GM04504 (cell line): Measurements from ENCODE around the gene AGPS.
"Not testable (repeated sequence)": the region's sequence is repeated elsewhere in the genome, so short reads cannot be mapped to it uniquely, and the experiment has no call there.

ENCODE experiments used
- DNase-seq: peaks from one replicate; pipeline ENCODE4 v3.0.0-alpha.2; 2012; ENCODE audit warnings: low read depth

The AGPS gene

DNA sequence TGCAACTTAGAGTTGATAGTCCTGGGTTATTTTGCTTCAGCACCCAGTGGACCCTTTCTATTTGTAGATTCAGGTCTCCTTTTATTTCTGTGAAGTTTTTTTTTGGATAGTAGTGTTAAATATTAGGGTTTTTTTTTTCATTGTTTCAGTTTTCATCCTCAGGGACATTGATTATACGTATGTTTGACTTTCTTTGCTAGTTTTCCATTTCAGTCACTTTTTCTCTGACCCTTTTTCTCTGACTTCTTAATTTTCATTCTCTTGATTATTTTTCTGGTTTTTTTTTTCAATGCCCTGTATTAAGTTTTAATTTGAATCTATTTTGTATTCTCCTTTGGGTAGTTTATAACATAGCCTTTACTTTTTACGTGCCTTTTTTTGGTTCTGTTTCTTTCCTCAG, 79.4 kb downstream of the AGPS start:
- DNase-seq: no peak

DNA sequence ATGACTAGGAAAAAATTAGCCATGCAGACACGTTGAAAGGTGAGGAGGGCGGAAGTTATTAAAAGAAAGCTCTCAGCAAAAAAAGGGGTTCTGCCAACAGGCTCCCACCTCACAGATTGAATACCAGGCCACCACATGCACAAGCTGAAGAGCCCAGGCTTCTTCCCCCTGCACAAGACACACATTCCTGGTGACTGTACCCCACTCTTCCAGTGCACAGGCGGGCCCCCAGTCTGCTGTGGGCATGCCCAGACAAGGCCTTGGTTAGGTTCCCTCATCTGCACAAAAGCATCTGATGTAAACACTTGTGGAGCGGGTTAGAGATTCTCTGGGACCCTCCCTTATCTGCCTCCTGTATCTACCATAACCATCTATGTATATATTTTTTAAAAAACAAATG, 81.7 kb downstream of the AGPS start:
- DNase-seq: no peak

DNA sequence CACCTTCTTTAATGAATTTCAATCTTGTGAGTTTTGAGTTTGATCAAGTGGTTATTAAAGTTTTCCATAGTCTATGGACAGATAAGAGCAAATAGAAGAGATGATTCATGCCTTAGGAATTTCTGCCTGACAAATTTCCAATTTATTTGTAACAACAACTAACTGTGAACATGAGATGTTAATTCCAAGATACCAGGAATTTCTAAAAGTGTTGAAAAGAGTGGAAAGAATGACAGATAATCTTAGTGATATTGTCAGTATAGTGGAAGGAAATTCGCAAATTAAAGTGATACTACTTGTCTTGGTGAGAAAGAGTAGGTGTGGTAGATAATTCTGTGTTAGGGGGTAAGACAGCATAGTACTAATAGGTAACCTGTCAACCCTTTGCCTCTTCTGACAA, 82.4 kb downstream of the AGPS start:
- DNase-seq: no peak

DNA sequence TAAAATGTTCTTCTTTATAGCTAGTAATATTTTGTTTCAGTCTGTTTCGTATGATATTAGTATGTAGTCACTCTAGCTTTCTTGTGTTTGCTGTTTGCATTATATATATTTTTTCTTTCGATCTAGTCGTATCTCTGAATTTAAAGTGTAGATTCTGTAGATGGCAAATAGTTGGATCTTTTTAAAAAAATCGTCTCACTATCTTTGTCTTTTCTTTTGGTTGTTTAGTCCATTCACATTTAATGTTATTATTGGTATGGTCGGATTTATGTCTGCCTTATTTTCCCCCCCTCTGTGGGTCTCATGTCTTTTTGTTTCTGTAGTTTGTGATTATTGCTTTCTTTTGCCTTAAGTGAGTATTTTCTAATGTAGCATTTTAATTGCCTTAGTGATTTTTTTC, 84.3 kb downstream of the AGPS start:
- no peak for DNase-seq

DNA sequence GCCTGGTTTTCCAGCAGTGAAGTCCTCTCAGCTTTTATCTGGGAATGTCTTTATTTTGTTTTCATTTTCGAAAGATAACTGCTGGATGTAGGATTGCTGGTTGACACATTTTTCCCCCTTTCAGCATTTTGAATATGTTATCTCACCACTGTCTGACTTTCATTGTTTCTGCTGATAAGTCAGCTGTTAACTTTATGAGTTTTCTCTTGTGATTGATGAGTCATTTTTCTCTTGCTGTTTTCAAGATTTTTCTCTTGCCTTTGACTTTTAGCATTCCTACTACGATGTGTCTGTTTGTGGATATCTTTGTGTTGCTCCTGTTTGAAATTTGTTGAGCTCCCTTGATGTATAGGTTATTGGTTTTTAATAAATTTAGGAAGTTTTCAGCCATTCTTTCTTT, 85.5 kb downstream of the AGPS start:
- DNase-seq: no peak

DNA sequence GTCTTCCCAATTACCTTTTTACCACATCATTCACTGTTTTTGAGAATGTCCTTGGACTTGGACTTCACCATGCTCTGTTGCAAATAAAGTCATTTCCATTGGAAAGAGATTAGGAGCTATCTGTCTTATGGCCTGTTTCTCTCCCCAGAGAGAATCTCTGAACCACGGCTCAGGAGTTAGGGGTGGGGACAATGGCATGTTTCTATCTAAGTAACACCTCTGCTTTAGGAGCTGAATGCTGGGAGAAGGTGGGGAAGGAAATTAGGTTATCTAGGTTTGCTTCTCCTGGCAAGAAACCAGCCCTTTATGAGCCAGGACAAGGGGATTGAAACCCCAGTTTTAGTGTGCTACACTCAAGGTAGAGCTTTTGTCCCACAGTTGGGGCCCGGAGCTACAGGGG, 86.3 kb downstream of the AGPS start:
- no peak for DNase-seq

DNA sequence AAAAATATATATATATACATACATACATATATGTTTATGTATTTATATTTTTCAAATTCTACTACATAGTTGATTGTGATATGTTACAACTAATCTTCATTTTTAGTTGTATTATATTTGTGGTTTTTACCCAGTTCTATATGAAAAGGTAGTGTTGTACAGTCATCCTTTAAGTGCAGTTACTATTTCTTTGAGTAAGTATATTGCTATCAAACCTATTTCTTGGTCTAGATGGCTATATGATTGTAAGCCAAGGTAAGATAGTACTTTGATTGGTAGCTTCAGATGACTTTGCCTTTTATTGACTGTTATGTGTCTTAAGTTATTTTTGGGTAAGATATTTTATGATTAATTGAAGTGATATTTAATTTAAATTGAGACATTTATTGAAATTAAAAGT, 89.6 kb downstream of the AGPS start:
- DNase-seq: no peak

DNA sequence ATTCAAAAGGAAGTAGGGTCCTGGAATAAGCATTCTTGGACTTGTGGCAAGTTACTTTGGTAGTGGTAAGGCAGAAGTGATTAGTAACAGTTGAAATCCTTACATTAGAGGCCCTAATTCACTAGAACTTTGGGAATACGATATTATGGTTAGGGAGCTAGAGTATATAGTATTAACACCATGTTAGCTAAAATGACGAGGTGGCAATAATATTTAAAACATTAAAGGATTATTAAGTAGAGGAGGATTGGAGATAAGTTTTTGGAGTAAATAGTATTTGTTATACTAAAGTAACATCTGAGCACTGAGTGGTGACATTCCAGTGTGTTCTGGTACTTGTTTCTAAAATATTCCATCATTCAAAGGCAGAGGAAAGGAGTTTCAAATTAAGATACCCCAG, 91.0 kb downstream of the AGPS start:
- no peak for DNase-seq

DNA sequence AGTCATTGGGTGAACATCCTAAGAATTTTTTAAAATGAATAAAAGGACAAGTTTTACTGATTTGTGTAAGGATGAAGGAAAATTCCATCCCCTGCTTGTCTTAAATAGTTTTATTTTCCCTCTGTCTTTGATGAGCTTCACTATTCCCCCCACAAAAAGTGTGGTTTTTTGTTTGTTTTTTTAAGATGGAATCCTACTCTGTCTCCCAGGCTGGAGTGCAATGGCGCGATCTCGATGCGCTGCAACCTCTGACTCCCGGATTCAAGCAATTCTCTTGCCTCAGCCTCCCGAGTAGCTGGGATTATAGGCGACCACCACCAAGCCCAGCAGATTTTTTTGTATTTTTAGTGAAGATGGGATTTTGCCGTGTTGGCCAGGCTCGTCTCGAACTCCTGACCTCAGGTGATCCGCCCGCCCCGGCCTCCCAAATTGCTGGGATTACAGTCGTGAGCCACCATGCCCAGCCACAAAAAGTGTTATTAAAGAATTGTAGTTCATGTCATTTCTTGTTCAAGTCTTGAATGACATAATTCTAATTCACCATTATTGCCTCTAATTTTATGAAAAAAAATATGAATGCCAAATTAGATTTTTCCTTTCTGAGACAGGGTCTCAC, 91.7 kb downstream of the AGPS start:
- no peak for DNase-seq

DNA sequence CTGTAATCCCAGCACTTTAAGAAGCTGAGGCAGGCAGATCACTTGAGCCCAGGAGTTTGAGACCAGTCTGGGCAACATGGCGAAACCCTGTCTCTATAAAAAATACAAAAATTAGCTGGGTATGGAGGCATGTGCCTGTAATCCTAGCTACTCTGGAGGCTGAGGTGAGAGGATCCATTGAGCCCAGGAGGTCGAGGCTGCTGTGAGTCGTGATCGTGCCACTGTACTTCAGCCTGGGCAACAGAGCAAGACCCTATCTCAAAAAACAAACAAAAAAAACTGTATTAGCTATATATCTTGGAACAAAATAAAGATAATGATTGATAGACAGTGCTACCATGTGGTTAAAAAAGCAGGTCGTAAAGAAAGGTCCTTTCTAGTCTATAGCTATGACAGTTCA, 93.1 kb downstream of the AGPS start:
- DNase-seq: not testable (repeated sequence)

DNA sequence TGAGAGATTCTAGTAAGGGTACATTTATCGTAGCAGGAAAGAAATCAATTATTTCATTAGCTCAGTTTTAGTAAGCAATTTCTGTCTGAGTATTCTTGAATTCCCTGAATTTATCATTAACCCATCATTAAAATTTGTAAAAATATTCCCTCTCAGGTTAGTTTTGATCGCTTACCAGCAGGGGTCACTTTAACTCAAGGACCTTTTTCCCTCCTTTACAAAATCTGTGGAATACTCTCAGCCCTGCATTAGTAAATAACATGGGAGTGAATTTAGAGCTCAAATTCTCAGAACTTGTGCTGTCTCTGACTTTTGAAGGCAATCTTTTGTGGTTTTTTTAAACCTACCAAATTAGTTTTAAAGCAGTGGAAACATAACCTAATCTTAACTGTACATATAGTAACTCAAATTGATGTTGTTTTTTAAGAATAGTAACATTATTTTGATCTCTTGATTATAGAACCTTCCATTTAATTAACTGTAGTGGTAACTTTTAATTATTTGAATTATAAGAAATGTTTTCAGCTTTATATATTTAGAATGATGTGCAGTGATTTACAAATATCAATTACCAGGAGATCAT, 97.2 kb downstream of the AGPS start:
- peak; percentile 12 for DNase-seq

DNA sequence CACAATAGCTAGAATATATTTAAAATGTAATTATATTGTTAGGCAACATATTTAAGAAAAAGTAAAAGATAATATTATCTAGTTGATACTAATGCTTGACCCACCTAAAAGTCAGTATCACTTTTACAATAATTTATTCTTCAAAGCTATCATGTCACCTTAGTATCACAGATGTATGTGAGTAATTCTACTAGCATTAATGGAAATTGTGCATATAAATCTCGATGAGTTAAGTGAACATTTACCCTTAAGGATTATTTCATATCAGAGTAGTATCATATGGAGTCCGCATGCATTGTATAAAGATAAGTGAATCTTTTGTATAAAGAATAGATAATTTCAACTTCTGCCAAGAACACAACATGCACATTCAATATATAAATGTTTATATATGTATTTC, 103.4 kb downstream of the AGPS start:
- DNase-seq: no peak

DNA sequence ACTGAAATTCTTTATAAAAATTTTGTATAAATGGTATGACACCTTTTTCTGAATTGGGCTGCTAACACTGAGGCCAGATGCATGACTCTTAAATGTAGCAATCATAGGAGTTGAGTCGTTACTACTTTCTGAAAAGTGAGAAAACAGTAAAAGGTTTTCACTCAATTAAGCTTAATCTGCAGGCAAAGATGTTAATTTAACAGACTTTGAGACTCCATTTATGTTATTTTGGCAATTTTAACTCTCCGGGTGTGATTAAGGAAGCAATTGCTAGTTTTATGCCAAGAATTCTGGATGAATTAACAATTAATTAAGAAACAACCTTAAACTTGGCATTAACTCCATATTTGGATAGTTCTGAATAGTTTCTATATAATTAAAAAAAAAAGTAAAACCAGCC, 104.3 kb downstream of the AGPS start:
- no peak for DNase-seq

DNA sequence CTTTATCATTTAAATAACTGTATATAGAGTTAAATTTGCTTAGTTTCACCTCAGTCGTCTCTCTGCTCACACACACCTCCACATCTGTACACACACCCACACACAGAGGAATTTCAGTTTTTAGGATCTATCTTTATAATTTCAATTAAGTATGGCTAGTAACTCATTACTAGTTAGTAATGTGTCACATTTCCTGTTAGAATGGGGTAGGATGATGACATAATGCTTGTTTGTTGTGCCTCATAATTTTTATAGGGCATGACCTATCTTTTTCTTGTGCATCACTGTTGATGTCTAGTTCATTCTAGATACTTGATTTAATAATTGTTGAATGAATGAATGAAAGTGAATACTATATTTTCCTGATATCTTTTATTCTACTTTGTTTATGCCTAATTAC, 108.6 kb downstream of the AGPS start:
- DNase-seq: no peak

DNA sequence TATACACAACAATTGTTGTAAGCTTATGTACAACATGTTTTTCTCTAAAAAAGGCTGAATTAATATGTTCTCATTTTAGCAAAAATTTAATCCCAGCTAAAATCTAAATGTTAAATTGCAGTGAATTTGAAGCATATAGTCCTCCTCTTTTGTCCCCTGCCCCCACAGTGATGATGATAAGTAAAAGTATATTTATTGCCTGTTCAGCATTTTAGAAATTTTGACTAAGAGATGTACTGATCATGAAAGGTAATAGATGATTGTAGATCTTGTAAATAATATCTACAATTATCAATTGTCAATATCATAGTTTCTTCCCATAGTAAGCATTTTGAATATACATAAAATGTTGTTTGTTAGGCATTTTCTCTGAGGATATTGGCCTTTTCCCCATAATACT, 113.9 kb downstream of the AGPS start:
- no peak for DNase-seq

DNA sequence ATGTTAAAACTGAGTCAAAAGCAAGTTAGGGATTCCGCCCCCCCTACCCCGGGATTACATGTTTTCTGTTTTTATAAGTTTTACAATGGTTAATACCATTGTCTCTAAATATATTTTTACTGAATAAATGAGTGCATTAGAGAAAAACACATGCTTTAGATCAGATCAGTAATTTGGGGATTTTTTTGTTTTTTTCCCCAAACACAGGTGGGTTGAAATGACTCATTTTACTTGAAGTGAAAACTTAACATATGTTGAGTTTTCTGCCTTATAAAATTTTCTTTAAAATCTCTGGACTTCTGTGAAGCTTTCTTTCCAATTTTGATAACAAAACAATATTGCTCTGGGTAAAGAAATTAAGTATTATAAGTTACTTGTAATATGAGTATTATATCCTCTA, 114.4 kb downstream of the AGPS start:
- DNase-seq: no peak

DNA sequence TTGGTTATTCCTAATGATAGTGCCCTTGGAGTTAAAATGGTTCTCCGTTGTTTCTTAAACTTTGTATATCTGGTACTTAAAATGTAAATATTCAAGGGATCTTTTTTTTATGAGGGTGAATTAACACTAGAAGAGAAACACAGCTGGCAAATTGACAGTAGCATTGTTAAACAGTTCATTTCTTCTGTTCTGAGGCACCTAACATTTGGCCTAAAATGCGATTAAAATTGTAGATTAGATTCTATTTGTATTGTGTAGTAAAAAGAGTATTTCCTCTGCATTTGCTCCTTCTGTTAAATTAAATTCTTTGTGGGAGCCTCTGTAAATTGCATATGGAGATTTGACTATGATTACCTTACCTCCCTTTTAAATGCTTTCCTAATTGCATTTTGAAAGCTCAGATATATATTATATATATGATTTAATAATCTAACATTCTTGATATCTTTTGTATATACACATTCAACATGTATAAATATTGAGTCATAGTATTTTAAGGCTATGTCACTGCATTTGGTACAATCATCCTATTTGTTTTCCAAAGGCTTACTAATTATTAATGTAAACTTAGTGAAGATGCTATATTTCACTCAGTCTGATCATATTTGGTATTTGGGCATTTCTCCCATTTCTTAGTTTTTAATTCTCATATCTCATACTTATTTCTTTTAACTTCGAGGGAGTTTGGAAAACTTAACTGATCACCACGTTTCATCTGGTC, 124.4 kb downstream of the AGPS start:
- no peak for DNase-seq

DNA sequence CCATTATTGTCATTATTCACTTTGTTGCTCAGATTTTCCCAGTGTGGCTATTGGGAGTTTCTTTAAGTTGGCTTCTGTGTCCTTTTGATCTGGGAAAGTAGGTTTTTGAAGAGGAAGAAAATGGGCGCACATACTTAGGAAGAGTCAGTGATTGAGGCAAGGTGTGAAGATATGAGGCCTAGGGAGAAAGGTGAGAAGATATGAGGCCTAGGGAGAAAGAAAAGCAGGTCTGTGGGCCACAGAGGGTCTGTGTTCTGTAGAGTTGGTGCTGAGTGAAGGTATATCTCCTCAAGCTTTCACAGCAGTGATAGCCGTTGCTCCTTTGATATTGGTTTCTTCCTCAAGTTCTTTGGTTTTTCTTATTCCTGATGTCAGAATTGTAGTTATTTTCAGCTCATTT, 126.2 kb downstream of the AGPS start:
- no peak for DNase-seq

DNA sequence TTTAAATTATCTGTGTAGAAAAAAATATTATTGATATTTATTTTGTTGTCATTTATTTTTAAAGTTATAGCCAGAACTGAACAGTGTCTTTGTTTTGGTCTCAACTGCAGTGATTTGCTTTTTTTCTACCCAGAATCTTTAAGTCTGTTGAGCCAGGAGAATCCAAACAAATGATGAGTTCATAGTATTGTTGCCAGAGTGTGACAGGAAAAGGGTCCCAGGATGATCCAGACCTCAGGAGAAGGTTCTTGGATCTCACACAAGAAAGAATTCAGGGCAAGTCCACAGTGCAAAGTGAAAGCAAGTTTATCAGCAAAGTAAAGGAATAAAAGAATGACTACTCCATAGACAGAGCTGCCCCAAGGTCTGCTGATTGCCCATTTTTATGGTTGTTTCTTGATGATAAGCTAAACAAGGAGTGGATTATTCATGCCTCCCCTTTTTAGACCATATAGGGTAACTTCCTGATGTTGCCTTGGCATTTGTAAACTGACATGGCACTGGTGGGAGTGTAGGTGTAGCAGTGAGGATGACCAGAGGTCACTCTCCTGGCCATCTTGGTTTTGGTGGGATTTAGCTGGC, 127.1 kb downstream of the AGPS start:
- DNase-seq: no peak

DNA sequence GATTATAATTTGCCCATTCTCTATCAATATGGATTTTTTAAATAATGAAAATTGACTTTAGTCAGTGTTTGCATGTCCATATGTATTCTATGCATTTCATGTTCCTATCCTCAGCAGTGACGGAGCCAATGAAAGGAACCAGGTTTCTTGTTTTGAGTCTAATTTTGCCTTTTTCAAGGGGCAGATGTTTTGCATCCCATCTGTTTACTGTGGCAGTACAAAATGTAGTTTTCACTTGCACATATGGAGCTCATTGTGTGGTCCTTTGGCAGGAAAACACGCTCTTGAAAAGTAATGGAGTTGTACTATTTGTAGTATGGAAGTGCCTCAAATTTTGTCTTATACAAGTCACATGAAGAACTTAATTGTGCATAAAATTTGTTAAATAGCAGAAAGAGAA, 127.8 kb downstream of the AGPS start:
- DNase-seq: no peak

DNA sequence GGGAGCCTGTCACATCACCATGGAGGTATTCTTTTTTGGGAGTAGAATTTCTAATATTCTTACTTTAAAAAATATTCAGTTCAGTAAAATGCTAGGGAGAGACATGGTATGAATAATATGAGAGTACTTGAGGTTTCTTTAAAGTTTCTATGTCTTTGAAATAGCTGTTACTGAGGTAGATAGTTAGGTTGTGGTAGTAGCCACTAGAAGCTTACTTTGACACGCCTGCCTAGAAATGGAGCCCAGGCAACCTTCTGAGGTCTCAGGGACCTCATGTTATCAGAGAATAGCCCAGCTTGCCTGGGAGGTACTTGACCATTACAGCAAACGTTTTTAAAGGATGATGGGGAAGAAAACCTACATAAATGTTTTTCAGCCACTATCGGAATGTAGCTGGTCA, 131.2 kb downstream of the AGPS start:
- DNase-seq: no peak

DNA sequence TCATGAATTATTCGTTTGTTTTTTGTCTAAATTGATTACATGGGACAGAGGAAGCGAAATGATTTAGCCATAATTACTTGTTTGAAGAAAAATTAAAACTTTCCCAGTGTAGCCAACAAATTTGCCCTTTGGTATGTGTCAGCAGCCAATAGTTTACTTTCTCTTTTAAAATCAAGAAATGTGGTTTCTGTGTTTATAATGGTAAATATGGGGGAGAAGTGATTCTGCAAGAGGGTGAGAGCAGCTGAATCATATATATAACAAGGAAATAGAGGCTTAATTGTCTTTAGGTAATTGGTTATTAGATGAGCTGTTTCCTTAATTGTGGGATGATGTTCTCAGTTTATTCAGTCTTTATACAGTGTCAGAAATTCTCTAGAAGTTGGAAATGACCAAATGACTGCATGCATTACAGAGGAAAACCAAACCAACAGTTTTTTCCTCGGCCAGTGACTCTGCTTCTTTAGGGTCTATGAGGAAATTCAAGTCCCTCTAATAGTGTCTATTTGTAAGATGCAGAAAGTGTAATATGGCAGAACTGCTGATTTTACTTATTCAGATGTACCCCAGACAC, 132.9 kb downstream of the AGPS start:
- DNase-seq: no peak

DNA sequence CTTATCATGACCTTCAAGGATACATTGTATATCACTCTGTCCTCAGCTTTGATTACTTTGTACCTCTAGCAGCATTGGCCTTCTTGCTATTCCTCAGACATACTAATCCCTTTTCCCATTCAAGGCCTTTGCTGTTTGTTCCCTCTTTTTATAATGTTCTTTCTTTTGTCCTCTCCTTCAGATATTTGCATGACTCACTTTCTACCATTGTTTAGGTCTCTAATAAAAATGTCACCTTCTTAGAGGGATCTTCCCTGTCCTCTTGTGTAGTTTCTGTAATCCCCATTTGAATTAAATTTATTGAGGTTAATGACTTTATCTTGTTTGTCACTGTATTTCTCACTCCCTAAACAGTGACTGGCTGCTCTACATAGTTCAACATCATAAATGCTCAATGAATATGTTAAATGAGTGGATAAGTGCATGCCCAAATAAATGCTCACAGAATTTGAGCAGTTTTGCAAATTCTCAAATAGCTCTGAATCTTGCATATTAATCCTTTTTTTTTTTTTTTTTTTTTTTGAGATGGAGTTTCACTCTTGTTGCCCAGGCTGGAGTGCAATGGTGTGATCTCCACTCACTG, 135.9 kb downstream of the AGPS start:
- no peak for DNase-seq
